Measurements from ENCODE around the gene RGS16.
A peak's percentile ranks its signal among the peaks of the same experiment; 100 is the strongest.

Gene RGS16

DNA sequence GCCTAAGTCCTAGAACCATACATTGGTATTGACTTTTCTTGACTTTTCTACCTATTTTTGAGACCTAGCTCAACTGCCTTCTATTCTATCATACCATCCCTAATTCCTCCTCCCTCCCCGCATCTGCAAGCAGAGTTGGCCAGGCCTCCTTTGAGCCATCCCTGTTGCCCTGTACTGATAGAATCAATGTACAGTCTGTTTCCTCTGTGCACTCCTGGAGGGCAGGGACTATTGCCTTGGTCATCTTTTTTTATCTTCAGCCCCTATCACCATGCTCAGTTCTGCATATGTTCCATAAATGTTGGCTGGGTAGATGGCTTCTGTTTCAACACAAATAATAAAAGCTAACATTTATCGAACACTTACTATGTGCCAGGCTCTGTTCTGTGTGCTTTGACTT lies 4.0 kb upstream of the RGS16 start:
- DNase-seq, result no peak

DNA sequence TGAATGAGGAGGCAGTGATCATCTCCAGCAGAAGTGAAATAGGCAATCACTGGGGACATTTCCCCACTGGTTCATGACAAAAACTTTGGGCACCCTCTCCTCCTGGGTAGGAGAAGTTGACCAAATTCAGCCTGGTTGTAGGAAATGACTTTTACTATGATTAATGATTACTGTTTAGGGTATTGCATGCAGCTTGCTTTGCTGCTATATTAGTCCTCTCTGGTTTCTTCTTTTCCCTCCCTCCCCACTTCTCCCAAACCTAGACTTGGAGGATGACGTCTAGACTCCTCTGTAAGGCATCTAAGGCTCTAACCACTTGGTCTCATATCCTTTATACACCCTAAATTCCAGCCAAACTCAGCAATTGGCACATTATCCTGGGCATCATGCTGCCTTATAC lies 3.4 kb upstream of the RGS16 start:
- no peak for DNase-seq

DNA sequence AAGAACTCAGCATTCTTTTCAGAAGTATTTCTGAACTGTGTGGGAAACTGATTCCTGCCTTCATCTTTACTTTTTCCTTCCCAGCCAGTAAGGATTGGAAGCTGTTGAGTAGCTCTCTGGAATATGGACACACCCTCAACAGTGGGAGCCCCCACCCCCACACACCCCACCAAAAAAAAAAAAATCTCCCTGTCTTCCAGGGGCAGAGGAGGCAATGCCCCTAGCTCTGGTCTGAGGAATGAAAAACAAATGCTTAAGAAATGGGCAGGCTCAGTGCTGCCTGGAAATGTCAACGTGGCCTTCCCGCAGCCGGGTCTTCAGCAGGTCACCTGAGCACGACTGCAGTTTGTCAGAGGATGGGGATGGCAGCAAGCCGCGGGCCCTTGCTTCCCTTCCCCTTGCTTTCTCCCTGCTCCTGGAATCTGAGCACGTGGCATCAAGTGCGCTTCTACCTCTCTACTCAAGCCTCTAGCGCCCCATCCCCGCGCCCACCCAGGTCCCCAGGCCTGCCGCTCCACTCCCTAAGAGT lies 479 bp downstream of the RGS16 start:
- no peak for DNase-seq

DNA sequence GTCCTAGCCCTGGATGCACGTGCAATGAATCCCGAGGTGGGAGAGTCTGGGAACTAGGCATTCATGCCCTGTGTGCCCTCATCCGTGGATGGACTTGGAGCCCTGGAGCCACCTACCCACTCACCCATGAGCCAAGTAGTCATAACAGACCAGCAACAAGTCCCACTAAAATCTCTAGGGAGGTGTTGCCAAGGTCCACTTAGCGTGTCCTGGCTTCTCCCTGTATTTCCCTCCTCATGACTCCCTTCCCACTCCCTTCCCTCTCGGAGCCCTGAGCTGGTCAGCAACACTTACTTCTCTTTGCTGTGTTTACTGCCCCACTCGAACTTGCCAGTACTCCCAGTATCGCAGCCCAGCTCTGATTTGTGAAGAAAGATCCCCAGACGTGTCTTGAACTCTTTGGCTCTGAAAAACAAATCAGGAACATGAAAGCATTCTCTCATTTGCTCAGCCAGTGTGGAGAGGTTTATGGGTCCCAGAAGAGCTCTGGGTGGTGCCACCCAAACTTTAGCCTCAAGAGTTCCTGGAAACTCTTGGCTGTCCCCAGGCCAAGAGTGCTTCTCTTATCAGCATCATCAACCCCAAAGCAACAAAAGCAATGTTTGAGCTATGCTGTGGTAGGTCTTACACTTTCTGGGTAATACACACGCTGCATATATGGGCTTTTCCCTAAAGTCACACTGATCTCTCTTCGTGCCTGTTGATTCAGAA lies 1.1 kb downstream of the RGS16 start:
- DNase-seq, result no peak

DNA sequence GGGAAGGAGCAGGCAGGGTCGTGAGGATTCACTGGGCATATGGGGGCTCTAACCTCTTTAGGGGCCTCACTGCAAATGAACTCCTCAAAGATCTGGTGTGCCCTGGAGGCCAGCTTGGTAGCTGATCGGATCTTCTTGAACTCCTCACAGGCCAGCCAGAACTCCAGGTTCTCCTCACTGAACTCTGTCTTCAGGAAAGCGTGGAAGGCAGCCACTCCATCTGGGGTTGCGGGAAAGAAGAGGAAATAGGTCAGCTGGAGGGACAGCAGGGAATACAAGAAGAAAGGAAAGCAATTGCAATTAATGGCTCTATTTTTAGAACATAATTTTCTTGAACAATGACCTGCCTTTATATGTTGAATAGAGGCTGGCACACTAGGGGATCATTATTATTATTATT lies 2.3 kb downstream of the RGS16 start:
- no peak for DNase-seq

DNA sequence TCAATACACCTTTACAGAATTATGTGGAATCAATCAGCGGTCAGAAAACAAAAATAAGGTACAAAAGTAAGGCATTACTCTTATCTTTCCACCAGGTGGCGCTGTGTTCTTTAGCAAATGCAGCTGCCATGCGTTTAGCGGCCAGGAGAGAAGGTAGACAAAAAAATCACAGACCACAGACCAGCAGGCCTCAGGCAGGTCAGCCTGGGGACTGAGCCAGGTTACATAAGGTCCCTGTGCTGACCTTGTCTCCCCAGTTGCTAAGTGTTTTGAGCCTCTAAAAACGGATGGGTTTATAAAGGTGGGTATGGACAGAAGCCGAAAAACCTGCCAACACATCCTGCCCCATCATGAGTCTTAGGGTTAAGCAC lies 2.8 kb downstream of the RGS16 start:
- DNase-seq, result peak; percentile 63

DNA sequence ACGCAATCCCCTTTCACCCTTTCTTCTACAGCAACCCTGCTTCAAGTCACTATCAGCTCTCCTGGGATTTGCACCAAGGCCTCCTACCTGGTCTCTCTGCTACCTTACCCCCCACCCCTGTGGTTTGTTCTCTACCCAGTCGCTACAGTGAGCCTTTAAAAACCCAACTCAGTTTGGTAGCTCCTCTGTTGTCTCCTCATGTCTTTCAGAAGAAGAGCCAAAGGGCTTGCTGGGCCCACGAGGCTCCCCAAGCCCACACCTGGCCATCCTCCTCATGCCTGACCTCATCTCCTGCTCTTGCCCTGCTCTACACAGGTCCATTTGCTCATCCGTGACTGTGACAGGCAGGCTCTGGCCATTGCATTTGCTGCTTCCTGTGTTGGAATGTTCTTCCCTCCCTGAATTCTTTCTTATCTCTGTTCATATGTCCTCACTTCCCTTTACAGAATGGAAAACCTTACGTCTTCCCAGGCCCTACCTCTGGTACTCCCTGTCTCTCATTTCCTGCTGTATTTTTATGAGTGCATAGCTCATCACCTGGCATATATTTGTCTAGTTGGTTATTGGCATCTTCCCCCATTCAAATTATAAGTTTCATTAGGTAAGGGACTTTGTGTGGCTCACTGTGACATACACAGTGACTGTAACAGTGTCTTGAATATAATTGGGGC lies 3.3 kb downstream of the RGS16 start:
- DNase-seq, result no peak

DNA sequence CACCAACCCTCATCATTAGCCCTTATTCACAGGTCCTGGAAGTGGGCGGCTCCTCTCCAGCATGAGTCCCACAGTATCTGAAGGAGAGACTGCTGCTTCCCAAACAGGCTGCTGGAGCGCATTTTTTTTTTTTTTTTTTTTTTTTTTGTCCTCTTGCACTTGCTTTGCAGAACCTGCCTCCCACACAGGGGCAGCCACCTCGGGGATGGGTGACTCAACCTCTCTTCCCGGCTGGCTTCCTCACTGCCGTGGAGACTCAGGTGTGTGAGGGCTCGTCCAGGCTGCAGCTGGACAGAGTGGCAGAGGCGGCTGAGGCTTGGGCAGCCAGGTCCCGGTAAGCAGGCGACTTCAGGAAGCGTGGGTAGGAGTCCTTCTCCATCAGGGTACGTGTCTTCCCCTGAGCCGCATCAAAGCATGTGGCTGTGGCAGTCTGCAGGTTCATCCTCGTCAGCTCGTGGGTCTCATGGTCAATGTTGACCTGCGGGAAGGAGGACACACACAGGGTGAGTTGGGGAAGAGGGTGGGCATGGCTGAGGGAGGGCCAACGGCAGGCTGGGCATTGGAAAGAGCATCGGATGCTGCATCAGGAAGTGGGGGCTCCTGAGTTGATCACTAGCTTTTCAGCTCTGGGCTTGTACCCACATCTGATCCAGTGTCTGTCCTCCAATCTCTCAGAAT lies 4.0 kb downstream of the RGS16 start:
- no peak for DNase-seq

DNA sequence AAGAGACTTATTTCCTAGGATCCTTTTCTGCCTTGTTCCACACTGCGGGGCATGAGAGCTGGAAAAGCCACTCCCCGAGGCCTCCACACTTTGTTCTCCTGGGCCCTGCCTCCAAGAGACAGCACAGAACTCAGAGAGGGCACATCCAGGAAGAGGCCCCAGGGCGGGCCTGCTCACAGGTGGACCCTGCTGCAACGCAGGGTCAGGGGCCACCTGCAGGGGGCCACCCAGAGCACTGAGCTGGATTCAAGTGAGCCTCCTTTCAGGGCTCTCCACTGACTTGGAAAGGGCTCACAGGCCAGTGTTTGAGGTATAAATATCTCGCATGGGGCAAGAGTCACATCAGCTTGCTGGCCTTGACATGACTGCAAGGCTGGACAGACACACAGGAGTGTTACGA lies 4.8 kb downstream of the RGS16 start:
- no peak for DNase-seq

DNA sequence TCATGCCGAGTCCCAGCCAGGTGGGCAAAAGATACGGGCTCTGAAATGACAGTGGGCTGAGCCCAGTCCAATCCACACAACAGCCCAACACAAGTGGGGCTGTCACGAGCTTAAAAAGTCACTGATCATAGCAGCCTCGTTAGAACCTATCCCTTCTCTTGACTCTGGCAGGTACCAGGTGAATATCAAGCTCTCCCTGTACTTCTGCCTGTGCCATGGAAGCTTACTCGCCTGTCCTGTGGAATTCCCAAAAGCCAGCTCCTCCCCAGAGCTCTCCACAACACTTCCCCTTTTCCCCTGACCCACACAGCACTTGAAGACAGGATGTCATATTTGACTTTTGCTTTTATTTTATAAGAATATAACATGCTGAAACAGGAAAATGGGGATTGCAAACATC lies 5.9 kb downstream of the RGS16 start:
- no peak for DNase-seq

DNA sequence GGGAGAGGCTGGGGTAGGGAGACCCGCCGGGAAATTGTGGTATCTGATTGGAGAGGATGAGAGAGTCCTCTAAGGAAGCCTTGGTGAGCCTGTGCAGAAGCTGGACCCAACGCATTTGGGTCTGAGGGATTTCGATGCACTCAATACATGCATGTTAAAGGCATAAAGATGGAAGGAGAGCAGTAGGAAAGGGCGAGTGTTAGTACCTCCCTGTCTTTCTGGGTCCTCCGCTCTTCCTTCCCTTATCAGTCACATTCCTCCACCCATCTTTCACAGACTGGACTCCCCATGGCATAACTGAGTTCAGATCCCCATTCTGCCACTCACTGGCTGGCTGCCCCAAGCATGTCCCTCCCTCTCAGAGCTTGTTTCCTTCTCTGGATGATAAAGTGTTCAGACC lies 7.3 kb downstream of the RGS16 start:
- DNase-seq, result no peak

DNA sequence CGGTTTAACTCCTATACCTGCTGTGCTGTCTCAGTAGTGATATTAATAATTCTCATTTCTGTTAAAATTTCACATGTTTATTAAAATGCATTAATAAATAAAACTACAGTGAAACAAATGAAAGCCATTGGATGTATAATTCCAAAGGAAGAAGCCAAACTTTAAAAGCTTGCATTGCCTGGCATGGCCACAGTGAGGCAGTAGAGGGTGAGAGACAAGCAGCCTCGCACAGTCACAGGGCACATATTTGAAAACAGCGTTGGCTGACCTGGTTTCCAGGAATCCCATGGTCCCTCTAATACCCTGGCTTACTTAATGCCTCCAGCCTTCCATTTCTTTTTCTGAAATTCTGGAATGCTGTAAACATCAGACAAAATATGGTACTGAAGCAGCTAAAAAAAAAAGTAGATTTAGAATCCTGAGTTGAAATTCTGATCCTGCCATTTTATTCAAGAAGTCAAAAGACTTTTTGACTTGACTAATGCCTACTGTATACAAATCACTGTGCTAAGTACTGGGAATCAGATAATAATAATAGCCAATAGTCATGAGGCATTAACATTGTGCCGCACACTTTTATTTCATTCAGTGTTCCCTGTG lies 8.4 kb downstream of the RGS16 start:
- DNase-seq, result peak; percentile 63

DNA sequence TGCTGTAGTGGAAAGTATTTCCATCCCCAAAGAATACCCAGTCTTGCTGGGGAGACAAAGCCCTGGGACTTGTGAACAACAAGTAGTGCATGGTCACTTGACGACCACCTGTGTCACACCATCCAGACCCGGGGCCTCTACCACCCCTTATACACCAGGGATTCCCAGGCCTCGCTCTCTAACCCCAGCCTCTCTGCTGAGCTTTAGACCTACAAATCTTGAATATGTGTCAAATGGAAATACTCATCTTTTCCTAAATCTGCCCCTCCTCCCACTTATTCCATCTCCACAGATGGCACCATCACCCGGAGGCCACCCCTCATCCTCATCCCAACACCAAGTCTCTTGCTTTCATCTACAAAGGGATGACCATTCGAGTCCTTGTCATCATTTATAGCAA lies 14.3 kb downstream of the RGS16 start:
- DNase-seq, result no peak

DNA sequence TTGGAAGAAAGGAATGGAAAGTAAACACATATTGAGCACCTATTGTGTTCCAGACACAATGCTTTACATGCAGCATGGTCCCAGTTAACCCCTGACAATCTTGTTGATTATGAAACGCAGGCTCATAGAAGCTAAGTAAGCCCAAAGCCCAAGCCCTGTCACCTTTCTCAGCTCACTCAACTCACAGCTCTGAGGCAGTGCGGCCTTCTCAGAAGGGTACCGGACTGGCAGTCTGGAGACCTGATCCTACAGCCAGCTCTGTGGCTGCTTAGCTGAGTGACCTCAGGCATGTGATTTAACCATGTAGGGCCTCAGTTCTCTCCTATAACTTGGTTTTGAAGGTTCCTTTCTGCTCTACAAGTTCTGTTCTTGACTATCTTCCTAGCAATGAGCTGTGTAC lies 14.7 kb downstream of the RGS16 start:
- no peak for DNase-seq

DNA sequence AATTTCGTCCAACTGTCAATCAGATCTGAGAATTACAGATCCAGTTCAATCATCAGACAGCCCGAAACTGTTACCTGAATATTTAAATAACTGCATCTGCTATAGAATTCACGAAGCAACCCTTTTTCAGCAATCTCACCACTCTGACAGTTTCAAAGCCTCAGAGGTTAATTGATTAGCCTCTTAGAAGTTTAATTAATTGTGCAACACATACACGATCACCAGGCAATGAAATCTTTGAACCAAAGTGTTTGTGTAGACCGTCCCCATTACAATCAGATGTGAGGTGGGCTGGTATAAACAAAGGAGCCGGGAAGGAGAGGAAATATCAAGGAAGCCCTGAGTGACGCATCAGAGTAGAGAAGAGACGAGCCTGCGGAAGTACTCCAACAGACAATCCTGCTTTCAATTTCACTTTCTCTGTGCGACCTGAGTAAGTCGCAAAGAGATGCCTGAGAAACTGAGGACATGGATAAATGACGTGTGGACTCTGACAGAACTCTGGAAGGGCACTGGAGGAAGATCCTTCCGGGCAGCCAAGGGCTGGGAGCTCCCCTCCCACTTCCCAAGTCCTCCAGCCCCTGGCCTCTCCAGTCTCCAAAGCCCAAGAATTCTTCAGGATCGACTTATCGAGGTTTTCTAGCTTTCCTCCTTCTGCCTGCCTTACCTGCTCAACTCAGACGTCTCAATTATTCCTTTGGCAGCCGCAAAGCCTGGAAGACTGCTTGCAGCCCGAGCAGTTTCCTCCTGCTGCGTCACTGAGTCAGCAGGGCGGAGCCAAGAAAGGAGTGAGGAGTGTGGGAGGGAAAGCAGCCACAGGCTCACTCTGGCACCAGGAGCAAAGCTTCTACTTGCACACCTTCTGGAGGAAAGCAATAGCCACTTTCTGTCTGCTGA lies 15.4 kb downstream of the RGS16 start, which contains the start of gene RNASEL:
Gene RNASEL, minus strand, starts transcription at position 757 of the 897 bp plus-strand sequence. CDS start 2,450 bp downstream, outside the sequence.
- peak; percentile 61 for DNase-seq

DNA sequence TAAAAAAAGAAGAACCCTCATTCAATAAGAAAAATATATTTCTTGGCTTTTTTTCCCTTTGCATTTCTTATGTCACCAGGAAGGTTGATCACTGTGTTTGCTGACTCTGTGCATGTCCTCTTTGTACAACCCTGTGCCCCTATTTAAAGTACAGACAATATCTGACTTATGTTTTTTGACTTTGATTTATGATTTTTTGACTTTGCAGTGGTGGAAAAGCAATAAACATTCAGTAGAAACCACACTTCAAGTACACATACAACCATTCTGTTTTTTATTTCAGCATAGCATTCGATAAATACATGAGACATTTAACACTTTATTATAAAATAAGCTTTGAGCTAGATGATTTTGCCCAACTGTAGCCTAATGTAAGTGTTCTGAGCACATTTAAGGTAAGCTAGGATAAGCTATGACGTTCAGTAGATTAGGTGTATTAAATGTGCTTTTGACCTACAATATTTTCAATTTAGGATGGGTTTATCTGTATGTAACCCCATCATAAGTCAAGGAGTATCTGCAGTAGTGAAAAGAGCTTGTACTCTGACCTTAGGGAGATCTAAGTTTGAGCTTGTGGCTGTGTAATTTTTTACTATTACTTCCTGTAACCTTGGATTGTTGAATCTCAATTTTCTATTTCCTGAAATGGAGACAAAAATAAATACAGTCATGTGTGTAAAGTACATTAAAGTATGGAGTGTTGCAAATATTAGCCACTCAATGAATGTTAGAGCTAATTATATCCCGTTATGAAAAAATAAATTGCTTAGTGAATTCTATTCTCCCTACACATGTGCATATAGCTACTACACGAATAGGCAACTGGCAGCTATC lies 16.3 kb downstream of the RGS16 start:
- DNase-seq, result no peak

DNA sequence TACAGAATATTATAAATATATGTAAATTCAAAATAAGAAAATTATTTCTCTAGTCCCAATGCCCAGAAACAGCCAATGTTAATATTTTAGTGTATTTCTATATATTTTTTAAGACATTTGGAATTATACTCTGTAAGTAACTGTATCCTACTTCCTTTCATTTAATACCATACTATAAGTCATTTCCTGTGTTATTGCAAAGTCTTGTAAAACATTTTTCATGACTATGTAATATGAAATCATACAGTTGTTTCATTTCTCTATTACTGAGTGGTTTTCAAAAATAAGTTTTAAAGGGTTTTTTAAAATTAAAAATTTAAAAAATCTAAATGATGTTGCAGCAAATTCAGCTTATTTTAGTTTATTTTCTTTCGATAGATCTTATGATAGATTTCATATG lies 17.1 kb downstream of the RGS16 start:
- DNase-seq, result no peak

DNA sequence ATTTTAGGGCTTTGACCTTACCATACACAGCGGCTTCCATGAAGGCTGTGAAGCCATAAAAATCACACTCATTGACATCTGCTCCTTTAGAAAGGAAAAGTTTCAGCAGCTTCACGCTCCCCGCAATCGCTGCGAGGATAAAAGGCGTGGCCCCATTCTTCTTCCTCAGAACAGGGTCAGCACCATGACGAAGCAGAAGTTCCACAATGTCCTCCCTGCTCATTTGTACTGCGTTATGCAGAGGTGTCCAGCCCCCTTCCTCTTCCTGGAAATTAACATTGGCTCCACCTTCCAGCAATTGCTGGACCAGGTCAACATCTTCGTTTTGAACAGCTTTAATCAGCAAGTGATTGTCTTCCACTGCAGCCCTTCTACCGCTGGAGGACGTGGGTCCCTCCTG lies 17.8 kb downstream of the RGS16 start:
- DNase-seq, result no peak

DNA sequence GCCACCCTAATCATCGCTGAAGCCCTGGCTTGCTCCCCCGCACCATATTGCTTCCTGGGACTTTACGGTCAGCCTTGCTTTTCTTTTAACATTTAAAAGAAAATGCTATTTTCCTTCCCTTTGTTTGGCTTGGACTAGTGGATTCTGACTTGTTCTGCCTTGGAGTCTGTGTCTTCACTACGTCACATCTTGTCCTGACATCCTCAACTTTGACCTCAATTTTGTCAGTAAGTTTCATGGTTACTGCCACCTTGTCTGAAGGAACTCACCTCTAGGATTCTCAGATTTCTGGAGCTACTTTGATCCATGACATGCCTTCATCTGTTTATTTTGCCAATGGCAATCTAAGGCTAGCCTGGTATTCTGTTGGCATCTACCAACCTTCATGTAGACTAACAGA lies 19.4 kb downstream of the RGS16 start:
- DNase-seq, result no peak

DNA sequence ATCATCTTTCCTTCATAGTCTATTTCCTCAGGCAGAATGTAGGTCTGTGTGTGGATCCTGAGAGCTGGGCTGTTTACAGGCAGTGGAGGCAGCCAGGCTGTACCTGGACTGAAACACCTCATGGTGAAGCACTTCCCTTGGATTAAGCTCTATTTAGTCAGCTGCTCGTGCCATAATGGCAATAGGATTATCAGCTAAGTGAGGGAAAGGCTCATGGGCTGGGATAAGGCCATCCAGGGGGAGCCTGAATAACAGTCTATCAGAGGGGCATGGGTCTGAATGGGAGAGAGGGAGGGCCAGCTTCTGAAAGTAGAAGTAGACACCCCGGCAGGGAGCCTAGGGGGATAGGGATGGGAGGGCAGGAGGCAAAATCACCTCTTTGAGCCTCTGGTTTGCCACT lies 23.5 kb downstream of the RGS16 start:
- DNase-seq, result no peak

DNA sequence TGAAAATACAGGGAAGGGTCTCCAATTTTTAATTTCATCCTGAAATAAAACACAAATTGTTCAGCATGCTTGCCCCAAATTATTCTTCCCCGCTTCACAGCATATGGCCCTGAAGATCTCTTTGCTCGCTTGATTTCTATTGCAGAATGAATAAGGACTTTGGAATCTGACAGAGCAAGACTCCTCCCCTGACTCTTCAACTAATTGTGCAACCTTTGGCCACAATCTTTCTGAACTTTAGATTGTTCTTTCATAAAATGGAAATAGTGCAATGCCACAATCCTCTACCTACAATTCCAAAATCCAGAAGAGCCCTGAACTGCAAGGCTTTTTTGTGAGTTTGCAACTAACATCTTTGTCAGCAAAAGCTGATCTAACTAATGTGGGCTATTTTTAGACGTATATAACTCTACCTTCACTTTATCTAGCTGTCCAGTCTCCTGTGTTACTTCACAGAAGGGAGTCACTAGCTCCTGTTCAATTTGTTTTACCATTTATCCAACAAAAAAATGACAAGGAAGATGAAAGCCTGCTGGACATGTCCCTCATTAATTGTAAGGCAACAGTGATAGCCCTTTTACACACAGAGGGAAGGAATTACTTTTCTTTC lies 28.5 kb downstream of the RGS16 start:
- peak; percentile 18 for DNase-seq
